Transverse colon (tissue), 4 donors: ENCODE measurements around the gene ALPK1.

Source experiments
- CTCF ChIP-seq, 5 experiments: fragments of 200-600 bp in 3 of 5; fragments of 450-650 bp in 2 of 5; sonication (generic) in 3 of 5; IDR thresholded peaks; 1 replicate in 2 of 5; 2 replicates in 3 of 5; pipeline ENCODE4 v1.5.1; 2016 to 2017; ENCODE audit warnings: antibody characterized with exemption in 5 of 5, inconsistent platforms in 3 of 5, mild to moderate bottlenecking in 2 of 5, moderate library complexity in 1 of 5
- EP300 ChIP-seq: sonication (generic); formaldehyde crosslinking; IDR thresholded peaks from one replicate; pipeline ENCODE4 v1.6.1; 2017; ENCODE audit warnings: antibody characterized with exemption, low read depth
- POLR2A ChIP-seq: fragments of 450-650 bp; IDR thresholded peaks from one replicate; pipeline ENCODE4 v1.6.1; 2016; ENCODE audit warnings: antibody characterized with exemption, mild to moderate bottlenecking, moderate library complexity
- POLR2AphosphoS5 ChIP-seq, 3 donors: sonication (generic); formaldehyde crosslinking; IDR thresholded peaks; one replicate each; pipeline ENCODE4 v1.6.1; 2016; ENCODE audit warnings: antibody characterized with exemption in 3 of 3

DNA sequence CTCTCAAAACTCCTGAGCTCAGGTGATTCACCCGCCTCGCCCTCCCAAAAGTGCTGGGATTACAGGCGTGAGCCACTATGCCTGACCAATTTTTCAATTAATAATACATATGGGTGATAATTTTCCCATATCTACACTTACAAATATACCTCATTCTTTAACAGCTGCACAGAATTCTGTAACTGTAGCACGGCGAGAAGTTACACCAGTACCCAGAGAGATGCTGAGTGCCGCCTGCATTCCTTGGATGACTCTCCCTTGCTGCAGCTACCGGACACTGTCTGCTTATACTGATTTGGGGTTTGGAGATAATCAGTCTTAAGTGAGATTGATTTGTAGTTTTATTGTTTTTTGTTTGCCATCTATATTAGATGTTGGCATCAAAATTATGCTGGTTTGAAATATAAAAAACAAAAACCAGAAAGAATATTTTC is 17.3 kb upstream of the ALPK1 start:
- no peak for TF ChIP-seq POLR2AphosphoS5 (IDR thresholded peaks at IDR 0.05)
- TF ChIP-seq CTCF (IDR thresholded peaks at IDR 0.05): no peak
- TF ChIP-seq POLR2A: no peak
- no peak for TF ChIP-seq EP300
